ENCODE results near the gene GALNT13.

GALNT13 gene

DNA sequence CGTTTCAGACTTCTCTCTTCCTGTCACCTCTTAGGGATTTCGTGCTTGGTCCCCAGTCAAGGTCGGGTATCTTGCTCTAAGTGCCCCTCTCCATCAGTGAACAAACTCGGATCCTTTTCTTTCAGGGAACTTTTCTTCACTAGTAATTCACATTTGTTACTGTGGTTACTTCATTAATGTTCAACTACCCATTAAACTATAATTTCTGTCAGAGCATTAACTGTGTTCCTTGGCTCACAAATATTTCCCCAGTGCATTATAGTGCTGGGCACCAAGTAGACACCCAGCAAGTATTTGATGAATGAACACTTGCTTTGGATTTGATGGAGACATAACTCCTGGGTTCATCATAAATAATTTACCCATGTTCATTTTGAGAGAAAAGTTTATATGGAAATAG is 617.1 kb downstream of the GALNT13 start:
- TF ChIP-seq, protein P1, sequence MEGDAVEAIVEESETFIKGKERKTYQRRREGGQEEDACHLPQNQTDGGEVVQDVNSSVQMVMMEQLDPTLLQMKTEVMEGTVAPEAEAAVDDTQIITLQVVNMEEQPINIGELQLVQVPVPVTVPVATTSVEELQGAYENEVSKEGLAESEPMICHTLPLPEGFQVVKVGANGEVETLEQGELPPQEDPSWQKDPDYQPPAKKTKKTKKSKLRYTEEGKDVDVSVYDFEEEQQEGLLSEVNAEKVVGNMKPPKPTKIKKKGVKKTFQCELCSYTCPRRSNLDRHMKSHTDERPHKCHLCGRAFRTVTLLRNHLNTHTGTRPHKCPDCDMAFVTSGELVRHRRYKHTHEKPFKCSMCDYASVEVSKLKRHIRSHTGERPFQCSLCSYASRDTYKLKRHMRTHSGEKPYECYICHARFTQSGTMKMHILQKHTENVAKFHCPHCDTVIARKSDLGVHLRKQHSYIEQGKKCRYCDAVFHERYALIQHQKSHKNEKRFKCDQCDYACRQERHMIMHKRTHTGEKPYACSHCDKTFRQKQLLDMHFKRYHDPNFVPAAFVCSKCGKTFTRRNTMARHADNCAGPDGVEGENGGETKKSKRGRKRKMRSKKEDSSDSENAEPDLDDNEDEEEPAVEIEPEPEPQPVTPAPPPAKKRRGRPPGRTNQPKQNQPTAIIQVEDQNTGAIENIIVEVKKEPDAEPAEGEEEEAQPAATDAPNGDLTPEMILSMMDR (conservative IDR thresholded peaks at IDR 0.05; ENCODE audit: low read length) = no peak
- H3K4me3 ChIP-seq (ENCODE audit: low read length) = no peak overlapping the region
- DNase-seq (ENCODE audit: low read depth) = no peak

DNA sequence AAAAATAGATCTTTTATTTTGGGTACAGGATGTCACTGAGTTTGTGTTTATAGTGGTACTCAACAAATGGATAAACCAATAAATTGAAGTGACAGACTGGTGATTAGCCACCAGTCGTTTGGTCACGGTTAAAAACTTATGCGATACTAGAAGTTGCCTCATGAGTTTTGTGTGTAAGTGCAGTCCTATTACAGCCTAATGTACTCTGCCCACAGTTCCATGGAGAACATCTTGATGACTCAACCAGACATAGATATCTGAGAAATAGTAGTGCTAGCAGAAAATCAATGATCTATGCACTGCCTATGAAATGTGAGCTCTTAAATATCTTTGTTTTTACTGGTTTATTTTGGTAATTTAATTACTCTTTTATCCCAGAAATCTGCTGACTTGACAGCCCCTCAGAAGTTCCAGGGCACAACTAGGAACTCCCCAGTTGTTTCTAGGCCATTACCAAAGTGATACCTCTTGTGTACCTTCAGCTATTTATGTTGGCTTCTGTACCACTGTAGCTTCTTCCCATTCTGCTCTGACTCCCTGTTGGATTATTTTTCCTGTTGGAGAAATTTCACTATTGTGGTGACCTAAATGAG is 617.6 kb downstream of the GALNT13 start:
- TF ChIP-seq, protein P1 (conservative IDR thresholded peaks at IDR 0.05; ENCODE audit: low read length) = no peak
- no peak for DNase-seq (ENCODE audit: low read depth)
- H3K4me3 ChIP-seq (ENCODE audit: low read length) = no peak overlapping the region

DNA sequence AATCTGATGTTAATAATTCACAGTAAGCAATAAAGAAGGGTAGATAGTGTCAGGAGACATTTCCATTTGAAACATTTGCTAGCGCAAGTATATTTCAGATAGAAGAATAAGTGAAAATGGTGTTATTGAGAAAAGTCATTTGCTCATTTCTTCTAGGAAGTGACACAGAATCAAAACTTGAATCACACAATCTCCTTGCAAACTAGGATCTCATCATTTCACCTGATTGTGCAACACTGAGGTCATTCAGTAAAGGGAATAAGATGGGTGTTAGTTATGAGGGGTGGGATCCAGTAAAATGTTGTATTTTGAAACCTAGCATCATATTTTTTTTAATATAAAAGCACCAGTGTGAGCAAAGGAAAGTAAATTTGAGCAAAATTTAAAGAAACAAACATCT is 618.8 kb downstream of the GALNT13 start:
- no peak overlapping the region for H3K4me3 ChIP-seq (ENCODE audit: low read length)
- no peak for DNase-seq (ENCODE audit: low read depth)
- TF ChIP-seq, protein P1 (conservative IDR thresholded peaks at IDR 0.05; ENCODE audit: low read length) = no peak

DNA sequence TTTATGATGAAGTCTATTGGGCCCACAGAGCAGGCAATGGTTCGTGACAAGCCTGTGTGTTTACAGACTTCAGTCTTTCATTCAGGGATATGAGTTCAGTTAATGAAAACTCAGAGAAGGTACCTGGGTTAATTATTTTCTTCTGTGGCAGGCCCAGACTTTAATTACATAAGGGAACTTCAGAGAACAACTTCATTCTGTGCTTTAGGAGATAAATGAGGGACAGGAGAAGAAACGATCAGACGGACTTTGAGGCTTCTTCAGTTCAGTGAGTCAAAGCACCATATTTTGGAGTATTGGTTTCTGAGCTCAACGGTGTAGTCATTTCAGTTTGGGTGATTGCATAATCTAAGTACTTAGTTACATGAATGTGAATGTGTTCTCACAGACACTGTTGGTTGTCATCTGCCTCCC is 623.7 kb downstream of the GALNT13 start:
- TF ChIP-seq, protein P1 (conservative IDR thresholded peaks at IDR 0.05; ENCODE audit: low read length) = no peak
- no peak for DNase-seq (ENCODE audit: low read depth)
- H3K4me3 ChIP-seq (ENCODE audit: low read length) = no peak overlapping the region

DNA sequence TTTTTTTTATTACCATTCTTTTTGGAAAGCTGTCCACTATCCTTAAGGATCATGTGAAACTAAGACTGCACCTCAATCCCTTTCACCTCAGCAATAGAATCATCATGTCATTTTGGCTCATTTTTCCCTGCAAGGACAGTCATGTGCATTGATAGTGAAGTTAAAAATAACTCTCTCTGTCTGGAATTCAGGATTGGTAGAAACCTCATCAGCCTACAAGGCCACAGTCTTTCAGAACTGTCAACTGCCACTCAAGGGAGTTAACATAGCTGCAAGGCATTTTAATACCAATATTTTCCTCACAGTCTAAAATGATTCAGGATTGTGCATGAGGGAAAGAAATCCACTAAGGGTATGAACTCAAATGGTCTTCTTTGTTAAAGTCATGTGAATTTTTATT is 625.3 kb downstream of the GALNT13 start:
- TF ChIP-seq, protein P1 (conservative IDR thresholded peaks at IDR 0.05; ENCODE audit: low read length) = no peak
- H3K4me3 ChIP-seq (ENCODE audit: low read length) = no peak overlapping the region
- DNase-seq (ENCODE audit: low read depth) = no peak

All from AG10803 (cell line).